CD4-positive, alpha-beta T cell treated with Interleukin-12 subunit alpha and Interleukin-12 subunit beta, for 1 hour (primary cell): ENCODE results near the gene TAB3.

Experiments
- DNase-seq: peaks from one replicate; pipeline ENCODE4 v3.0.0-alpha.2; 2020

Gene TAB3

GRCh38 chrX:30889147-30890140 is at the start of gene TAB3:
Gene TAB3 (minus strand): TSS chrX:30889254. CDS start chrX:30859588, 29,666 bp downstream.
- DNase-seq = peak; percentile 95

GRCh38 chrX:30938295-30938694 is 49.2 kb upstream of the TAB3 start:
- no peak for DNase-seq

- DNase-seq = no peak
These were observed 46.9 kb upstream of the TAB3 start for GRCh38 chrX:30935985-30936384.

- no peak for DNase-seq
These were observed 42.9 kb upstream of the TAB3 start for GRCh38 chrX:30931920-30932319.

- no peak for DNase-seq
These were observed 41.6 kb upstream of the TAB3 start for GRCh38 chrX:30930679-30931078.

- DNase-seq = no peak
These were observed 41.1 kb upstream of the TAB3 start for GRCh38 chrX:30930143-30930542.

GRCh38 chrX:30920271-30920670 is 31.2 kb upstream of the TAB3 start:
- DNase-seq = no peak

- no peak for DNase-seq
These were observed 29.4 kb upstream of the TAB3 start for GRCh38 chrX:30918480-30918879.

GRCh38 chrX:30913492-30913891 is 24.4 kb upstream of the TAB3 start:
- no peak for DNase-seq

- no peak for DNase-seq
These were observed 21.2 kb upstream of the TAB3 start for GRCh38 chrX:30910124-30910860.

GRCh38 chrX:30906726-30907125 is 17.7 kb upstream of the TAB3 start:
- no peak for DNase-seq

- no peak for DNase-seq
These were observed 16.3 kb upstream of the TAB3 start for GRCh38 chrX:30905321-30905720.

- no peak for DNase-seq
These were observed 15.6 kb upstream of the TAB3 start for GRCh38 chrX:30904632-30905031.

- no peak for DNase-seq
These were observed 15.1 kb upstream of the TAB3 start for GRCh38 chrX:30904186-30904585.

- DNase-seq = no peak
These were observed 11.2 kb upstream of the TAB3 start for GRCh38 chrX:30900227-30900626.

- no peak for DNase-seq
These were observed 9.8 kb upstream of the TAB3 start for GRCh38 chrX:30898886-30899285.

- DNase-seq = no peak
These were observed 6.3 kb upstream of the TAB3 start for GRCh38 chrX:30895370-30895769.

- DNase-seq = no peak
These were observed 4.2 kb upstream of the TAB3 start for GRCh38 chrX:30893206-30893605.

- no peak for DNase-seq
These were observed 3.5 kb upstream of the TAB3 start for GRCh38 chrX:30892591-30892990.

- no peak for DNase-seq
These were observed 418 bp downstream of the TAB3 start for GRCh38 chrX:30888526-30889146.

GRCh38 chrX:30887721-30888120 is 1.3 kb downstream of the TAB3 start:
- DNase-seq = no peak

- DNase-seq = no peak
These were observed 1.8 kb downstream of the TAB3 start for GRCh38 chrX:30887288-30887687.

- no peak for DNase-seq
These were observed 3.9 kb downstream of the TAB3 start for GRCh38 chrX:30885136-30885535.

- no peak for DNase-seq
These were observed 5.9 kb downstream of the TAB3 start for GRCh38 chrX:30883138-30883537.
